Neutrophil (primary cell): ENCODE measurements around the gene RRAGD.

Source experiments
- H3K27ac ChIP-seq: fragments of 200-600 bp; sonication (generic); 2 replicates; pipeline ENCODE4 v1.5.1; 2016; ENCODE audit warnings: mild to moderate bottlenecking, moderate library complexity
- H3K27me3 ChIP-seq: fragments of 200-600 bp; sonication (generic); 2 replicates; pipeline ENCODE4 v1.6.0; 2016; ENCODE audit warnings: mild to moderate bottlenecking
- H3K36me3 ChIP-seq: fragments of 200-600 bp; sonication (generic); 2 replicates; pipeline ENCODE4 v1.5.1; 2017
- H3K4me1 ChIP-seq, 2 experiments: fragments of 200-600 bp in 1 of 2; sonication (generic) in 1 of 2; 1 replicate in 1 of 2; 2 replicates in 1 of 2; pipeline versions ENCODE4 v1.5.1 to v1.6.1; 2013 to 2016; ENCODE audit warnings: low read depth in 1 of 2, low read length in 1 of 2, mild to moderate bottlenecking in 1 of 2, moderate library complexity in 1 of 2; ENCODE audit not compliant: control insufficient read depth in 1 of 2, insufficient read depth in 1 of 2
- H3K4me3 ChIP-seq, 2 experiments: fragments of 200-600 bp in 1 of 2; sonication (generic) in 1 of 2; 1 replicate in 1 of 2; 2 replicates in 1 of 2; pipeline ENCODE4 v1.5.1; 2013 to 2016; ENCODE audit warnings: low read depth in 1 of 2, low read length in 1 of 2, mild to moderate bottlenecking in 1 of 2, moderate library complexity in 1 of 2
- H3K9me3 ChIP-seq: fragments of 200-600 bp; sonication (generic); 2 replicates; pipeline ENCODE4 v1.5.1; 2016
- CTCF ChIP-seq: fragments of 200-600 bp; sonication (generic); IDR thresholded peaks from 2 replicates; pipeline ENCODE4 v1.5.1; 2016; ENCODE audit warnings: antibody characterized with exemption

Gene RRAGD

GRCh38 chr6:89412071-89413005 lies at the start of gene RRAGD:
TSS of gene RRAGD (minus strand) at chr6:89412273. CDS start at chr6:89411993, 280 bp downstream.
- Histone ChIP-seq H3K36me3 (no peaks in the 10 kb centered on the region), H3K9me3 (no peaks in the 10 kb centered on the region), H3K4me1 (peaks cover 48 to 49% of the 10 kb centered on the region in 2 experiments), H3K27ac (peak within 1 kb of the TSS; percentile 96), H3K27me3 (no peaks in the 10 kb centered on the region), H3K4me3 (peak within 1 kb of the TSS; percentile 84 to 85)
- no peak for TF ChIP-seq CTCF

GRCh38 chr6:89460713-89461112 lies 48.6 kb upstream of the RRAGD start:
- no peak for TF ChIP-seq CTCF
- H3K9me3 ChIP-seq = no peaks in the 10 kb centered on the region
- H3K4me1 ChIP-seq = no peaks in the 10 kb centered on the region
- H3K27me3 ChIP-seq = no peaks in the 10 kb centered on the region
- H3K4me3 ChIP-seq = no peak overlapping the region
- no peak overlapping the region for H3K27ac ChIP-seq
- H3K36me3 ChIP-seq = no peaks in the 10 kb centered on the region

GRCh38 chr6:89459501-89459900 lies 47.4 kb upstream of the RRAGD start:
- Histone ChIP-seq H3K36me3 (no peaks in the 10 kb centered on the region), H3K27ac (no peak overlapping the region), H3K27me3 (no peaks in the 10 kb centered on the region), H3K4me3 (no peak overlapping the region), H3K4me1 (no peaks in the 10 kb centered on the region), H3K9me3 (no peaks in the 10 kb centered on the region)
- no peak for TF ChIP-seq CTCF

GRCh38 chr6:89458704-89459103 lies 46.6 kb upstream of the RRAGD start:
- Histone ChIP-seq H3K27ac (no peak overlapping the region), H3K4me1 (no peaks in the 10 kb centered on the region), H3K27me3 (no peaks in the 10 kb centered on the region), H3K36me3 (no peaks in the 10 kb centered on the region), H3K4me3 (no peak overlapping the region), H3K9me3 (no peaks in the 10 kb centered on the region)
- no peak for TF ChIP-seq CTCF

GRCh38 chr6:89454300-89454699 lies 42.2 kb upstream of the RRAGD start:
- TF ChIP-seq CTCF = no peak
- no peaks in the 10 kb centered on the region for H3K36me3 ChIP-seq
- H3K4me3 ChIP-seq = no peak overlapping the region
- H3K4me1 ChIP-seq = no peaks in the 10 kb centered on the region
- no peaks in the 10 kb centered on the region for H3K27me3 ChIP-seq
- H3K9me3 ChIP-seq = no peaks in the 10 kb centered on the region
- H3K27ac ChIP-seq = no peak overlapping the region
